T-helper 17 cell (primary cell): Measurements from ENCODE around the gene ACSF2. TPM values are rescaled to one million over a fixed set of nuclear protein-coding genes. Genes with fewer than 3 reads are reported as not detected.
"Not testable (repeated sequence)": the region's sequence is repeated elsewhere in the genome, so short reads cannot be mapped to it uniquely, and the experiment has no call there.

Experiments
- ATAC-seq: fragments of 150-1000 bp; cut with Tn5 transposase; 2 replicates; pipeline ENCODE4 v1.10.0; 2021; ENCODE audit warnings: mild to moderate bottlenecking, moderate library complexity
- DNase-seq, 3 donors: peaks; one replicate each; pipeline versions ENCODE4 v3.0.0 to v3.0.0-alpha.2; 2020 to 2021
- H3K9me3 ChIP-seq: one replicate; pipeline ENCODE4 v1.7.0; 2013; ENCODE audit warnings: low read length, mild to moderate bottlenecking; ENCODE audit not compliant: control insufficient read depth, poor library complexity, severe bottlenecking
- H3K27ac Mint-ChIP-seq: one replicate; pipeline ENCODE4 v1.8.0; 2022; ENCODE audit warnings: mild to moderate bottlenecking, moderate library complexity, mixed read lengths
- H3K27me3 Mint-ChIP-seq: one replicate; pipeline ENCODE4 v1.8.0; 2022; ENCODE audit warnings: mixed read lengths
- H3K36me3 Mint-ChIP-seq: one replicate; pipeline ENCODE4 v1.8.0; 2022; ENCODE audit warnings: low read depth, mixed read lengths
- H3K4me1 Mint-ChIP-seq: one replicate; pipeline ENCODE4 v1.8.0; 2022; ENCODE audit warnings: mild to moderate bottlenecking, mixed read lengths
- H3K4me3 Mint-ChIP-seq: one replicate; pipeline ENCODE4 v1.8.0; 2022; ENCODE audit warnings: mild to moderate bottlenecking, moderate library complexity, mixed read lengths
- total RNA-seq, 4 donors: library from RNA in 2 of 4; stranded (reverse) in 2 of 4; gene quantifications; one replicate each; pipeline ENCODE4 v1.2.3 and lab custom pipeline; 2022 to 2026

ACSF2 gene
- total RNA-seq, 2 donors from 2014 or later, result 16.4 to 21.8 TPM

- H3K27me3 Mint-ChIP-seq, result no peaks in the 10 kb centered on the region
- no peaks in the 10 kb centered on the region for H3K9me3 ChIP-seq
- peaks cover 15% of the 10 kb centered on the region for H3K4me1 Mint-ChIP-seq
- no peak for DNase-seq
- no peak for ATAC-seq
- H3K4me3 Mint-ChIP-seq, result no peak overlapping the region
- peaks cover 3% of the 10 kb centered on the region for H3K36me3 Mint-ChIP-seq
- no peak overlapping the region for H3K27ac Mint-ChIP-seq
These were observed 49.3 kb downstream of the ACSF2 start for GRCh38 chr17:50475362-50475761.

- not testable (repeated sequence) for H3K36me3 Mint-ChIP-seq, H3K9me3 ChIP-seq, H3K4me3 Mint-ChIP-seq, DNase-seq, H3K27me3 Mint-ChIP-seq, ATAC-seq
- H3K4me1 Mint-ChIP-seq, result peaks cover 13% of the 10 kb centered on the region
- peak overlapping the region; percentile 94 for H3K27ac Mint-ChIP-seq
These were observed 49.9 kb downstream of the ACSF2 start for GRCh38 chr17:50475775-50476544.

GRCh38 chr17:50476545-50477315, 50.7 kb downstream of the ACSF2 start:
- Mint-ChIP-seq H3K4me1 (peaks cover 14% of the 10 kb centered on the region), H3K27ac (peak overlapping the region; percentile 94), H3K4me3 (peak overlapping the region; percentile 15), H3K36me3 (peaks cover 3% of the 10 kb centered on the region), H3K27me3 (no peaks in the 10 kb centered on the region)
- ATAC-seq (no peak), DNase-seq (no peak)
- no peaks in the 10 kb centered on the region for H3K9me3 ChIP-seq

DNA sequence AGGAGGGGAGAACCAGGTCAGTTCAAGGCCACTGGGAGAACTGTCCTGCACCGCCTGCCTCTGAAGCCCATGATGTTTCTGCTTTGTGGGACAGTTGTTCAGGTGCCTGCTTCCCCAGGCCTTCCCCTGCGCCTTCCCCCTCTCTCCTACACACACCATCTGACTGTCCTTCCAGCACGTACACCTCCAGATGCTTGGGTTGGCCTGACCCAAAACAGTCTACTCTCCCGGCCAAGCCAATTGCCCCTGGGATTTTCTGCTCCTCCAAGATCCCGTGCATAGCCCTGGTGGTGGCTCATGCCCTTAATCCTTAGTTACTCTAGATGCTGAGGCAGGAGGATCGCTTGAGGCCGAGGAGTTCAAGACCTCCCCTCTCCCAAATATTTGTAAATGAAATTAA, 52.0 kb downstream of the ACSF2 start:
- peak overlapping the region; percentile 90 for H3K4me3 Mint-ChIP-seq
- DNase-seq, result no peak
- peaks cover 5% of the 10 kb centered on the region for H3K36me3 Mint-ChIP-seq
- H3K9me3 ChIP-seq, result no peaks in the 10 kb centered on the region
- H3K27me3 Mint-ChIP-seq, result no peaks in the 10 kb centered on the region
- H3K27ac Mint-ChIP-seq, result peak overlapping the region; percentile 94
- H3K4me1 Mint-ChIP-seq, result peaks cover 16% of the 10 kb centered on the region
- no peak for ATAC-seq

DNA sequence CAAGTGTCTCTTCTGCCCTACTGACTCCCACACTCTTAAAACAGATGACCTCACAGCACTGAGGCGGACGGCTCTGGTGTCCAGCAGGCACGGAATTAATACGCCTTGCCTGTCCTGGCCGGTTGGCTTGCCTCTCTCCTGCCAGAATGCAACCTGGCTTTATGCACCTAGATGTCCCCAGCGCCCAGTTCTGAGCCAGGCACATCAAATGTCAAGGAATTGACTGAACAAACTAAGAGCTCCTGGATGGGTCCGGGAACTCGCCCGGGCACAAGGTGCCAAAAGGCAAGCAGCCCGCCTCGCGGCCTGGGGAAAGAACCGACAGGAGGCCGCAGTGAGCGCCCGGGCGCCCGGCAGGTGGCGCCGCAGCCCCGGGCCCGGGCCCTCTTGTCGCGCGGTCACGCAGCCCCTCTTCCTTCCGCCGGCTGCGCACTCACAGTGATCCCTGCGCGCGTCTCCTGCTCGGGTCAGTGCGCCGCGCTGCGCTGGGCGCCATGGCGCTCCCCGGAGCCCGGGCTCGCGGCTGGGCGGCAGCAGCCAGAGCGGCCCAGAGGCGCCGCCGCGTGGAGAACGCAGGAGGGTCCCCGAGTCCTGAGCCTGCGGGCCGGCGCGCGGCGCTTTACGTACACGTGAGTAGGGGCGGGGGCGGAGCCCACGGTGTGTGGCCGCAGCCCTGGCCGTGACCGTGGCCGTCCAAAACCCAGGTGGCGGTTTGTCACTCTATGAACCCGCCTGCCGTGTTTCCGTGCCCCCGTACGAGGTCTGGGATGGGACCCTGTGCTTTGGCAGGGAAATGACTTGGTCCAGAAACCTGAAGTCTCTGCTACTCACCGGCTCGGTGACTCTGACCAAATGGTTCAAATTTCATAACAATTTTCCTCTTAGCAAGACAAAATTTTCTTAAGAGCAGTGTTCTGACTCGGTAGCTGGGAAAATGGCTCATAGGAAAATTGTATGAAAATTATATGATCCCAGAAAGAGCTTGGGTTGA, 52.7 kb downstream of the ACSF2 start, which contains the start of gene RSAD1:
Gene RSAD1 (plus strand): TSS at position 470 of the 991 bp plus-strand sequence. CDS start 25 bp downstream, at position 495.
- no peaks in the 10 kb centered on the region for H3K27me3 Mint-ChIP-seq
- peaks cover 2% of the 10 kb centered on the region for H3K36me3 Mint-ChIP-seq
- peak within 1 kb of the TSS; percentile 94 for H3K27ac Mint-ChIP-seq
- H3K4me1 Mint-ChIP-seq, result peaks cover 16% of the 10 kb centered on the region
- H3K4me3 Mint-ChIP-seq, result peak within 1 kb of the TSS; percentile 90
- ATAC-seq, result peak; percentile 92
- peak; percentile 72 to 80 (median 80) for DNase-seq
- H3K9me3 ChIP-seq, result no peaks in the 10 kb centered on the region

GRCh38 chr17:50479522-50480141, 53.6 kb downstream of the ACSF2 start:
- ATAC-seq, result peak; percentile 62
- DNase-seq, result peak; percentile 35 to 45 (median 39)
- Mint-ChIP-seq H3K27ac (peak overlapping the region; percentile 67), H3K4me3 (peak overlapping the region; percentile 90), H3K27me3 (no peaks in the 10 kb centered on the region), H3K4me1 (peaks cover 16% of the 10 kb centered on the region), H3K36me3 (peaks cover 2% of the 10 kb centered on the region)
- no peaks in the 10 kb centered on the region for H3K9me3 ChIP-seq

DNA sequence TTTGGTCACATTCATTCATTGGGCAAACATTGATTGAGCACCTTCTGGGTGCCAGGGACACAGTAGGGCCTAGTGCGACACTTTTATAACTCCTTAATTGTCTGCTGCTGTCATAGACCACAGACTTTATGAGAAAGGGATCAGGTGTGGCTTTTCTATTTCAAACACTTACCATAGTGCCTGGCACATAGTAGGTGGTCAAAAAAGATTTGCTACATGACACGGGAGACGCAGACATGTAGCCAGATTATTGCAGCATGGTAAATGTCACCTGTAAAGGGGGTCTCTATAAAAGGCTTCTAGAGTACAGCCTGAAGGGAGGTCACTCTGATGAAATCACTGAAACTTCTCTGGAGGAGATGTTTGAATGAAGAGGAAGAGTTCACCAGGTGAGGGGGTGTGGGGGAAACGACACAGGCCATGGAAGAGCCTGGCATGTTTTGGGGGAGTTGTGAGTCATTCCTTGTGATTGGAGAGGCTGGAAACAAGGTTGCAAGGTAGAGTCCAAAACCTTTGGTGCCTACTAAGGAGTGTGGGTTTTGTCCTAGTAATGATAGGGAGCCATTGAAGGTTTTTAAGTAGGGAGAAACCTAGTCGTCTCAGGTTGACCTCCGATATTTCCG, 54.2 kb downstream of the ACSF2 start:
- no peaks in the 10 kb centered on the region for H3K9me3 ChIP-seq
- Mint-ChIP-seq H3K27me3 (no peaks in the 10 kb centered on the region), H3K36me3 (peaks cover 2% of the 10 kb centered on the region), H3K4me1 (peaks cover 16% of the 10 kb centered on the region), H3K27ac (peak overlapping the region; percentile 67), H3K4me3 (peak overlapping the region; percentile 90)
- ATAC-seq (no peak), DNase-seq (no peak)

DNA sequence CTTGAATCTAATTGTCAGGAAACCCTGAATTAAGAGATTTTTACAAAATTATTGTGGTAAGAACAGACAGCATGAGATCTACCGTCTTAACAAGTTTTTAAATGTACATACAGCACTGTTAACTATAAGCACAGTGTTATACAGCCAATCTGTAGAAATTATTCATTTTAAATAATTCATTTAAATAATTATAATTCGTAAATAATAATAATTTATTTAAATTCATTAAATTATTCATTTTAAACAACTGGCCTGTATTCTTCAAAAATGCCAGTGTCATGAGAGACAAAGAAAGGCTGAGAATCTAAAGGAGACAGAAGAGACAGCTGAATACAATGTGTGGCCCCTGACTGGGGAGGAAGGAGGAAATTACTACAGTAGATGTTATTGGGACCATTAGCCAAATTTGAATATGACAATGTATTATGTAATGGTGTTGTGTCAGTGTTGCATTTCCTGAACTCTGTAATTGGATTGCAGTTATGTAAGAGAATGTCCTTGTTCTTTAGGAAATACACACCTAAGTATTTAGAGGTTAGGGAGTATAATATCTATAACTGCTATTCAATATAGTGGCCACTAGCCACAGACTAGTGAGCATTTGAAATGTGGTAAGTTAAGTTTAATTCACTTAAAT, 55.0 kb downstream of the ACSF2 start:
- no peak for ATAC-seq
- Mint-ChIP-seq H3K27ac (no peak overlapping the region), H3K4me1 (peaks cover 16% of the 10 kb centered on the region), H3K4me3 (no peak overlapping the region), H3K27me3 (no peaks in the 10 kb centered on the region), H3K36me3 (peaks cover 2% of the 10 kb centered on the region)
- H3K9me3 ChIP-seq, result no peaks in the 10 kb centered on the region
- DNase-seq, result no peak

DNA sequence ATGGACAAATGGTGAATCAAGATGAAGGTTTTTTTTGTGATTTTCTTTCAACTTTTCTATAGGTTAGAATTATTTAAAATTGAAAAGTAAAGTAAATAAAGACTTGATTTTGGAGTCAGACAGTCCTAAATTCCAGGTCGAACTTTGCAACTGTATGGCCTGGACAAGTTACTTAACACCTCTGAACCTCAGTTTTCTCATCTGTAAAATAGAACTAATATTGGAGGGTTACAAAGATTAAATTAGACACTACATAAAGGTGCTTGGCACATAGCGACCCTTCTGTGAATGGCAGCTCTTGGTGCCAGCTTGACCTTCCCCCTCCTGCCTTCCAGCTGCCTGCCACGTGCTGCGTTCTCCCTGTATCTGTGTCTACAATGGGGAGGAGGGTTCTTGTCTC, 55.6 kb downstream of the ACSF2 start:
- H3K4me3 Mint-ChIP-seq, result no peak overlapping the region
- peaks cover 2% of the 10 kb centered on the region for H3K36me3 Mint-ChIP-seq

DNA sequence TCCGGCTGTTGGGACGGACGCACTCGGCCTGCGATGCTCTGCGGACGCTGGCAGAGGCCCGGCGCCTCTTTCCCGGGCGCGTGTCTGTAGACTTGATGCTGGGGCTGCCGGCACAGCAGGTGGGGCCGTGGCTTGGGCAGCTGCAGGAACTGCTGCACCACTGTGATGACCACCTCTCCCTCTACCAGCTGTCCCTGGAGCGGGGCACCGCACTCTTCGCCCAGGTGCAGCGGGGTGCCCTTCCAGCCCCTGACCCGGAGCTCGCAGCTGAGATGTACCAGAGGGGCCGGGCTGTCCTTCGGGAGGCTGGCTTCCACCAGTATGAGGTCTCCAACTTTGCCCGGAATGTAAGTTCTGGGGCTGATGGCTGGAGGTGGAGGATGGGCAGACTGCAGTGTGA, 56.1 kb downstream of the ACSF2 start:
- H3K27ac Mint-ChIP-seq, result no peak overlapping the region
- H3K27me3 Mint-ChIP-seq, result no peaks in the 10 kb centered on the region
- H3K9me3 ChIP-seq, result no peaks in the 10 kb centered on the region
- DNase-seq (no peak), ATAC-seq (no peak)
- peaks cover 2% of the 10 kb centered on the region for H3K36me3 Mint-ChIP-seq
- peaks cover 16% of the 10 kb centered on the region for H3K4me1 Mint-ChIP-seq
- no peak overlapping the region for H3K4me3 Mint-ChIP-seq

More for the DNA sequence above, 55.6 kb downstream of the ACSF2 start:
- H3K4me1 Mint-ChIP-seq, result peaks cover 16% of the 10 kb centered on the region
- H3K9me3 ChIP-seq, result no peaks in the 10 kb centered on the region
- DNase-seq, result no peak
- H3K27me3 Mint-ChIP-seq, result no peaks in the 10 kb centered on the region
- ATAC-seq, result no peak
- H3K27ac Mint-ChIP-seq, result no peak overlapping the region

- Mint-ChIP-seq H3K27ac (no peak overlapping the region), H3K4me1 (peaks cover 16% of the 10 kb centered on the region), H3K4me3 (no peak overlapping the region), H3K36me3 (peaks cover 2% of the 10 kb centered on the region), H3K27me3 (no peaks in the 10 kb centered on the region)
- peak; percentile 51 to 67 (median 51) for DNase-seq
- H3K9me3 ChIP-seq, result no peaks in the 10 kb centered on the region
- peak; percentile 27 for ATAC-seq
These were observed 56.5 kb downstream of the ACSF2 start for GRCh38 chr17:50482516-50482915.

DNA sequence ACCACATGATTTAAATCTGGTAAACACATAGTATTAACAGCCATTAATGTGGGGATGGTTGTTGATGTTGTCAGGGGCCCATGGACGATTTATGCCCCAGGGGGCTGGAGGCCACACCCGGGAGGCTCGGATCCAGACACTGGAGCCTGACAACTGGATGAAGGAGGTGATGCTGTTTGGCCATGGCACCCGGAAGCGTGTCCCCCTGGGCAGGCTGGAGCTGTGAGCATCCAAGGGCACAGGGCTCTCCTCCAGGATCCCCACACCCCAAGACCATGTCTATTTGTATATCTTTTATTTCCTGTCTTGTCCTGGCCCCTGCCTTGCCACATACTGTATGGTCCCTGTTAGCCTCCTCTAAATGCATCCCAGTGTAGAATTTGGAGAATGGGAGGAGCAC, 57.2 kb downstream of the ACSF2 start:
- Mint-ChIP-seq H3K27ac (no peak overlapping the region), H3K4me3 (no peak overlapping the region), H3K27me3 (no peaks in the 10 kb centered on the region), H3K36me3 (peaks cover 2% of the 10 kb centered on the region), H3K4me1 (peaks cover 13% of the 10 kb centered on the region)
- ATAC-seq, result no peak
- no peaks in the 10 kb centered on the region for H3K9me3 ChIP-seq
- no peak for DNase-seq
